Peyer's patch (tissue), 4 donors: ENCODE data around the gene TRAF2. TPM values are rescaled to one million over a fixed set of nuclear protein-coding genes. Genes with fewer than 3 reads are reported as not detected.

Experiments used
- DNase-seq, 3 donors: peaks; one replicate each; pipeline ENCODE4 v3.0.0-alpha.2; 2017 to 2019
- H3K27ac ChIP-seq, 4 donors: fragments of 200-600 bp; sonication (generic); one replicate each; pipeline ENCODE4 v1.5.1; 2016 to 2019
- H3K27me3 ChIP-seq, 2 donors: fragments of 200-600 bp; sonication (generic); one replicate each; pipeline ENCODE4 v1.5.1; 2019
- H3K36me3 ChIP-seq, 3 donors: fragments of 200-600 bp; sonication (generic); one replicate each; pipeline ENCODE4 v1.5.1; 2016 to 2019
- H3K4me1 ChIP-seq, 4 donors: fragments of 200-600 bp; sonication (generic); one replicate each; pipeline ENCODE4 v1.5.1; 2016 to 2019
- H3K4me3 ChIP-seq, 4 donors: fragments of 200-600 bp; sonication (generic); 1 replicate in 3 of 4; 2 replicates in 1 of 4; pipeline ENCODE4 v1.5.1; 2016 to 2019; ENCODE audit warnings: mild to moderate bottlenecking in 1 of 4
- H3K9me3 ChIP-seq, 4 donors: fragments of 200-600 bp; sonication (generic); one replicate each; pipeline ENCODE4 v1.5.1; 2016 to 2019; ENCODE audit warnings: mild to moderate bottlenecking in 1 of 4
- POLR2A ChIP-seq, 2 donors: fragments of 450-650 bp; IDR thresholded peaks; one replicate each; pipeline ENCODE4 v1.5.1; 2017; ENCODE audit warnings: antibody characterized with exemption in 2 of 2, mild to moderate bottlenecking in 2 of 2, moderate library complexity in 2 of 2
- total RNA-seq, 4 donors: library from RNA; depleted of rRNA; stranded (reverse); fragments of >200 nt; gene quantifications; one replicate each; pipeline ENCODE4 v1.1.0, GENCODE V29; 2016
- TF ChIP-seq, protein P1 (sequence below), 6 experiments: fragments of 450-650 bp in 4 of 6; fragments of 200-600 bp in 2 of 6; sonication (generic) in 1 of 6; IDR thresholded peaks; one replicate each; pipeline ENCODE4 v1.5.1; 2017 to 2019; ENCODE audit warnings: antibody characterized with exemption in 6 of 6, mild to moderate bottlenecking in 3 of 6, moderate library complexity in 1 of 6

The TRAF2 gene
- total RNA-seq, 4 donors from 2014 or later, result 17.5 to 75.1 (median 22.2) TPM

DNA sequence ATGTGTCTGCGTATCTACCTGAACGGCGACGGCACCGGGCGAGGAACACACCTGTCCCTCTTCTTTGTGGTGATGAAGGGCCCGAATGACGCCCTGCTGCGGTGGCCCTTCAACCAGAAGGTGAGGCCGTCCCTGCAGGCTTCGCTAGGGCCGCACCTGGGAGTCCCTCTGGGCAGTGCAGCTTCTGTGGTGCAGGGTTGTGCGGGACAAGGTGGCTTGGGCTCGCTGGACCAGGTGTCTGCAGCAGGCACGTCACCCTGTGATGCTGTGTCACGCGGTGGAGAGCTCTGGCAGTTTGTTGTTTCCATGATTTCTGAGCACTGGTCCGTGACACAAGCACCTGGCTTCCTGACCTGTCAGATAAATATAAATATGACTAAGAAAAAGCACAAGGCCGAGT lies 37.6 kb downstream of the TRAF2 start:
- Histone ChIP-seq H3K4me1 (no peaks in the 10 kb centered on the region), H3K27ac (no peak overlapping the region), H3K9me3 (no peaks in the 10 kb centered on the region), H3K4me3 (no peak overlapping the region), H3K27me3 (no peaks in the 10 kb centered on the region), H3K36me3 (peaks cover 0 to 74% (median 0%) of the 10 kb centered on the region in 3 donors)
- no peak for TF ChIP-seq POLR2A (IDR thresholded peaks at IDR 0.05)
- TF ChIP-seq, protein P1, sequence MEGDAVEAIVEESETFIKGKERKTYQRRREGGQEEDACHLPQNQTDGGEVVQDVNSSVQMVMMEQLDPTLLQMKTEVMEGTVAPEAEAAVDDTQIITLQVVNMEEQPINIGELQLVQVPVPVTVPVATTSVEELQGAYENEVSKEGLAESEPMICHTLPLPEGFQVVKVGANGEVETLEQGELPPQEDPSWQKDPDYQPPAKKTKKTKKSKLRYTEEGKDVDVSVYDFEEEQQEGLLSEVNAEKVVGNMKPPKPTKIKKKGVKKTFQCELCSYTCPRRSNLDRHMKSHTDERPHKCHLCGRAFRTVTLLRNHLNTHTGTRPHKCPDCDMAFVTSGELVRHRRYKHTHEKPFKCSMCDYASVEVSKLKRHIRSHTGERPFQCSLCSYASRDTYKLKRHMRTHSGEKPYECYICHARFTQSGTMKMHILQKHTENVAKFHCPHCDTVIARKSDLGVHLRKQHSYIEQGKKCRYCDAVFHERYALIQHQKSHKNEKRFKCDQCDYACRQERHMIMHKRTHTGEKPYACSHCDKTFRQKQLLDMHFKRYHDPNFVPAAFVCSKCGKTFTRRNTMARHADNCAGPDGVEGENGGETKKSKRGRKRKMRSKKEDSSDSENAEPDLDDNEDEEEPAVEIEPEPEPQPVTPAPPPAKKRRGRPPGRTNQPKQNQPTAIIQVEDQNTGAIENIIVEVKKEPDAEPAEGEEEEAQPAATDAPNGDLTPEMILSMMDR (IDR thresholded peaks at IDR 0.05), result no peak
- no peak for DNase-seq

DNA sequence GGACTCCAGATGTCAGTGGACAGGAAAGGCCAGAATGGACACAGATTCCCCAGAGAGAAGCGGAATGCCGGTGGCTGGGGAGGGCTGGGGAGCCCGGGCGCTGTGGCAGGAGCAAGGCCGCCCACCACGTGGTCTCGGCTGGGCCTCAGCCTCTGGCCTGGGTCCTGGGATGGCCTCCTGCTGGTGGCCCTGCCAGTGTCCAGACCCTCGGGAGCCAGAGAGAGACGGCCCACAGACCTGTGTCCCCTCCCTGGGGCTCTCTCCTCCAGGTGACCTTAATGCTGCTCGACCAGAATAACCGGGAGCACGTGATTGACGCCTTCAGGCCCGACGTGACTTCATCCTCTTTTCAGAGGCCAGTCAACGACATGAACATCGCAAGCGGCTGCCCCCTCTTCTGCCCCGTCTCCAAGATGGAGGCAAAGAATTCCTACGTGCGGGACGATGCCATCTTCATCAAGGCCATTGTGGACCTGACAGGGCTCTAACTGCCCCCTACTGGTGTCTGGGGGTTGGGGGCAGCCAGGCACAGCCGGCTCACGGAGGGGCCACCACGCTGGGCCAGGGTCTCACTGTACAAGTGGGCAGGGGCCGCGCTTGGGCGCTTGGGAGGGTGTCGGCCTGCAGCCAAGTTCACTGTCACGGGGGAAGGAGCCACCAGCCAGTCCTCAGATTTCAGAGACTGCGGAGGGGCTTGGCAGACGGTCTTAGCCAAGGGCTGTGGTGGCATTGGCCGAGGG lies 39.3 kb downstream of the TRAF2 start:
- Histone ChIP-seq H3K9me3 (no peaks in the 10 kb centered on the region), H3K4me3 (no peak overlapping the region), H3K27ac (no peak overlapping the region), H3K4me1 (no peaks in the 10 kb centered on the region), H3K27me3 (no peaks in the 10 kb centered on the region), H3K36me3 (peaks cover 0 to 61% (median 0%) of the 10 kb centered on the region in 3 donors)
- no peak for TF ChIP-seq POLR2A (IDR thresholded peaks at IDR 0.05)
- TF ChIP-seq, protein P1 (IDR thresholded peaks at IDR 0.05), result no peak
- DNase-seq, result no peak

DNA sequence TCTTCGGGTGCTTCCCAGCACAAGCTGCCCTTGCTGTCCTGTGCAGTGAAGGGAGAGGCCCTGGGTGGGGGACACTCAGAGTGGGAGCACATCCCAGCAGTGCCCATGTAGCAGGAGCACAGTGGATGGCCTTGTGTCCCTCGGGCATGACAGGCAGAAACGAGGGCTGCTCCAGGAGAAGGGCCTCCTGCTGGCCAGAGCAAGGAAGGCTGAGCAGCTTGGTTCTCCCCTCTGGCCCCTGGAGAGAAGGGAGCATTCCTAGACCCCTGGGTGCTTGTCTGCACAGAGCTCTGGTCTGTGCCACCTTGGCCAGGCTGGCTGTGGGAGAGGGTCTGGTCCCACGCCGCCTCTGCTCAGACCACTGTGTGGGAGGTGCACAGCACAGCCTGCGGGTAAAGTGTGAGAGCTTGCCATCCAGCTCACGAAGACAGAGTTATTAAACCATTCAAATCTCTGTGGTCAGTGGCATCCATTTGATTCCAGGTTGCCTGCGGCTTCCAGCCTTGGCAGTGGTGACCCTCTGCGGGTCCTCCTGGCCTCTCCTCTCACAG lies 39.9 kb downstream of the TRAF2 start:
- peaks cover 0 to 54% (median 0%) of the 10 kb centered on the region in 3 donors for H3K36me3 ChIP-seq
- no peak for DNase-seq

DNA sequence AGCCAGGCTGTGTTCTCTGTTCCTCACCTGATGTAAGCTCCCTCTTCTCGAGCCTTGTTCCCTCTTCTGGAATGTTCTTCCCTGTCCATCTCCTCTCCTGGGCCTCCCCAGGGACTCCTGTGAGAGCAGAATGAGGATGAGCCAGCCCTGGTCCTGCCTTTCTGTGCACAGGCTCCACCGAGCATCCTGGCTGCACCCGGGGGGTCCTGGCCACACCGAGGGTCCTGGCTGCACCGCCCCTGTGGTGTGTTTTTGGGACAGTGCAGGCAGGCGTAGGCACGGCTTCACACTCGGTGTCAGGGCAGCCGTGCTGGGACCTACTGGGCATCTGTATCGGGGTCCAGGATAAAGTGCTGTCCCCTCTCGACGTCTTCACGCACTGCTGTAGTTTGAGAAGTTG lies 40.4 kb downstream of the TRAF2 start:
- Histone ChIP-seq H3K4me1 (no peaks in the 10 kb centered on the region), H3K9me3 (no peaks in the 10 kb centered on the region), H3K27ac (no peak overlapping the region), H3K27me3 (no peaks in the 10 kb centered on the region), H3K36me3 (peaks cover 0 to 49% (median 0%) of the 10 kb centered on the region in 3 donors), H3K4me3 (no peak overlapping the region)
- no peak for DNase-seq
- TF ChIP-seq, protein P1 (IDR thresholded peaks at IDR 0.05), result no peak

More for the DNA sequence above, 39.9 kb downstream of the TRAF2 start:
- no peaks in the 10 kb centered on the region for H3K27me3 ChIP-seq
- H3K9me3 ChIP-seq, result no peaks in the 10 kb centered on the region
- no peak overlapping the region for H3K4me3 ChIP-seq
- no peak for TF ChIP-seq POLR2A (IDR thresholded peaks at IDR 0.05)
- TF ChIP-seq, protein P1 (IDR thresholded peaks at IDR 0.05), result peak in 1 of 6 experiments; percentile 21
- no peak overlapping the region for H3K27ac ChIP-seq
- no peaks in the 10 kb centered on the region for H3K4me1 ChIP-seq

DNA sequence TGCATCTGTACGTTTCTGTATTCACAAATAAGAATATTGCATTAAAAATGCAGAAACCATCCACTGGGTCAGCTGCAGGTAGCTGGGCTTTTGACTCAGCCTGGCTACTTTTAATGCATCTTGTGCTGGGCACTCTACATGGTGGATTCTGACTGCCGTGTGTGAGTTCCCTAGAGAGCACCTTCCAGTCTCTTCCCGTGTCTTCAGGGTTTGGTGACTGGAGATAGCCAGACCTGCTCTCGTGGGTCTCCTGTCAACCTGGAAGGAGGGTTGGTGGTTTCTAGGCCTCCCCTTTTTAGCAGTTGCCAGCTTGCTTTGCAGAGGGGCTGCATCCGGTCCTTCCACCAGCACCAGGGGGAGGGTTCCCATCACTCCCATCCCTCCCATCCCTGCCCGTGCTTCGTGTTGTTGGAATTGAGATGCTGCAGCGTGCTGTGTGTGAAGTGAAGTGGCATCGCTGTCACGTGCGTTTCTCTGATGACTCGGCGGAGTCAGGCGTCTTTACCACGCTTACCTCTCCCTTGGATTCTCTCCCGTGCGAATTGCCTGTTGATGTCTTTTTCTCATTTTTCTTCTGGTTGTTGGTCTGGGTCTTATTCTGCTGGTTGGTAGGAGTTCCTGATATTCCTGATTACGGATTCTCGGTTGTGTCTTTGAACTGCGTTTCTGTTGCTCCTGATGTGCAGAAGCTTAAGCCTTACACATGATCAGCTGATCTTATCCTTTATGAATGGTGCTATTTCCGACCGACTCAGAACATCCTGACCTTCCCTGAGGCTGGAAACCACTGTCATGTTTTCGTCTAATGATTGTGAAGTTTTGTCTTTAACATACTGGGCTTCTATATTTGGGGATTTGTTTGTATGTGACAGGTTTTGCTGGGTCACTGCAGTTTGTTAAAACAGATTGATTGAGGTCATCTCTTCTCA lies 41.3 kb downstream of the TRAF2 start:
- H3K4me1 ChIP-seq, result no peaks in the 10 kb centered on the region
- no peaks in the 10 kb centered on the region for H3K27me3 ChIP-seq
- no peaks in the 10 kb centered on the region for H3K9me3 ChIP-seq
- DNase-seq, result no peak
- no peak overlapping the region for H3K4me3 ChIP-seq
- peaks cover 0 to 43% (median 0%) of the 10 kb centered on the region in 3 donors for H3K36me3 ChIP-seq
- TF ChIP-seq POLR2A (IDR thresholded peaks at IDR 0.05), result no peak
- TF ChIP-seq, protein P1 (IDR thresholded peaks at IDR 0.05), result no peak
- no peak overlapping the region for H3K27ac ChIP-seq
